Spleen (tissue), 7 donors: ENCODE results near the gene EXOC3L1.

Source experiments
- CTCF ChIP-seq, 11 experiments: fragments of 200-600 bp in 7 of 11; fragments of 450-650 bp in 4 of 11; sonication (generic) in 4 of 11; IDR thresholded peaks in 8 of 11; conservative IDR thresholded peaks in 3 of 11; 1 replicate in 7 of 11; 2 replicates in 4 of 11; pipeline versions ENCODE4 v1.4.0 to v1.8.0; 2016 to 2021; ENCODE audit warnings: antibody characterized with exemption in 11 of 11, inconsistent platforms in 4 of 11, mild to moderate bottlenecking in 1 of 11
- POLR2A ChIP-seq, 3 donors: fragments of 450-650 bp; IDR thresholded peaks; one replicate each; pipeline ENCODE4 v1.5.1; 2017; ENCODE audit warnings: antibody characterized with exemption in 3 of 3, mild to moderate bottlenecking in 1 of 3
- POLR2AphosphoS5 ChIP-seq, 3 donors: sonication (generic); formaldehyde crosslinking; IDR thresholded peaks; one replicate each; pipeline ENCODE4 v1.5.1; 2017; ENCODE audit warnings: antibody characterized with exemption in 3 of 3
- donor health status: DM: no; HTN: no; CAD: no; lungs with moderate emphysema.
- donor health status: DM: no; HTN: no; CAD: no.
- donor health status: DM: no; HTN: no; CAD: no.

GRCh38 chr16:67164599-67165061 lies 25.3 kb downstream of the EXOC3L1 start, which contains the start of gene HSF4:
- TF ChIP-seq CTCF (IDR thresholded peaks at IDR 0.05 in 8 of 11, conservative IDR thresholded peaks at IDR 0.05 in 3 of 11) (no peak), POLR2AphosphoS5 (IDR thresholded peaks at IDR 0.05) (peak; percentile 23 to 60 (median 48)), POLR2A (IDR thresholded peaks at IDR 0.05) (no peak)
